ENCODE results near the gene HDAC8.

GRCh38 chrX:72351606-72352334, 220.9 kb downstream of the HDAC8 start:
- TF ChIP-seq CTCF (IDR thresholded peaks at IDR 0.05) (no peak), POLR2AphosphoS5 (IDR thresholded peaks at IDR 0.05; ENCODE audit: low read depth, low read length) (no peak)
